Muscle layer of duodenum (tissue), 2 donors: Measurements from ENCODE around the gene ACER2.

Experiments used
- H3K27ac ChIP-seq: one replicate; pipeline ENCODE4 v1.7.0; 2013; ENCODE audit warnings: mild to moderate bottlenecking, low read length
- H3K27me3 ChIP-seq: one replicate; pipeline ENCODE4 v1.7.0; 2013; ENCODE audit warnings: low read depth, mild to moderate bottlenecking, control low read depth, low read length
- H3K36me3 ChIP-seq, 2 donors: one replicate each; pipeline ENCODE4 v1.7.0; 2013; ENCODE audit warnings: low read length in 2 of 2, control low read depth in 1 of 2, mild to moderate bottlenecking in 1 of 2; ENCODE audit not compliant: insufficient read depth in 2 of 2, control insufficient read depth in 1 of 2
- H3K4me1 ChIP-seq, 2 donors: one replicate each; pipeline ENCODE4 v1.7.0; 2013; ENCODE audit warnings: low read length in 2 of 2, mild to moderate bottlenecking in 2 of 2, control low read depth in 1 of 2, moderate library complexity in 1 of 2; ENCODE audit not compliant: insufficient read depth in 2 of 2, control insufficient read depth in 1 of 2
- H3K4me3 ChIP-seq, 2 donors: one replicate each; pipeline ENCODE4 v1.7.0; 2013; ENCODE audit warnings: low read length in 2 of 2, low read depth in 1 of 2, mild to moderate bottlenecking in 1 of 2
- H3K9me3 ChIP-seq, 2 donors: one replicate each; pipeline ENCODE4 v1.7.0; 2013; ENCODE audit warnings: low read length in 2 of 2, control low read depth in 1 of 2, mild to moderate bottlenecking in 1 of 2; ENCODE audit not compliant: control insufficient read depth in 1 of 2
- donor health status: healthy.

ACER2 gene

DNA sequence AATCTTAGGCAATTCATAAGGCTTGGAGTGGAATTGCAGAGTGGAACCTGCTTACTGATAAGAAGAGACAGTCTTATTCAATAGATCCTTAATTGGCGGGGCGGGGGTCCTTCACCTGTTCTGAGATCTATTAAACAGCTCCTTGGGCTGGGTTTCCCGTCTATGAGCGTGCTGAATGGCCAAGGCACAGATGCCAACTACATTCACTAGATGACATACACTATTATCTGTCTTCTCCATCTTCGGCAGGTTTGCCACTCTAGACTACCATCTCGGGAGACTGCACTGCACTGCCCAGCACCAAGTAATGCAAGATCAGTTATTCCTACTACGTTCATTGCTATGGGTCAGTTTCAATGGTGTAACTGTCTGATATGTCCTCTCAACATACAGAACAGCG lies 81.5 kb downstream of the ACER2 start:
- H3K27me3 ChIP-seq, result no peaks in the 10 kb centered on the region
- H3K27ac ChIP-seq, result no peak overlapping the region
- peaks cover 0 to 8% of the 10 kb centered on the region in 2 donors for H3K4me1 ChIP-seq
- H3K4me3 ChIP-seq, result no peak overlapping the region
- no peaks in the 10 kb centered on the region for H3K9me3 ChIP-seq
- H3K36me3 ChIP-seq, result no peaks in the 10 kb centered on the region

GRCh38 chr9:19490828-19491227 lies 82.0 kb downstream of the ACER2 start:
- peaks cover 0 to 8% of the 10 kb centered on the region in 2 donors for H3K4me1 ChIP-seq
- H3K9me3 ChIP-seq, result no peaks in the 10 kb centered on the region
- no peaks in the 10 kb centered on the region for H3K27me3 ChIP-seq
- no peak overlapping the region for H3K27ac ChIP-seq
- H3K4me3 ChIP-seq, result no peak overlapping the region
- H3K36me3 ChIP-seq, result no peaks in the 10 kb centered on the region

DNA sequence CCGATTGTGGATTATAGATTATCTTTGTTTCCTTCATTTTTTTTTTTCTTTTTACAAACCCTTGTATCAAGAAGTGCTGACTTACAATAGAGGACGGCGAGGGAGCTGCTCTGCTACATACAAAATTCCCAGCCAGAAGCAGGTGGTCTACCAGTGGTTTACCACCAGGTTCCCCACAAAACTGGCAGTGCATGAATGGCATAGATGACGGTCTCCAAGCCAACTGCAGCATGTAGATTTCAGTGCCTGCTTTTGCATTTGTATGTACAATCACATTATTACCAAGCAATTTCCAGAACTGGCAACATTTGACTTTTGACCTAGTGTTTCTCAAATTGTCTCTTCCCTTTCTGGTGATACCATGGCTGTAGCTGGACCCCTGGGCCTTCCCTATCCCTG lies 84.0 kb downstream of the ACER2 start:
- Histone ChIP-seq H3K27me3 (no peaks in the 10 kb centered on the region), H3K4me3 (no peak overlapping the region), H3K36me3 (no peaks in the 10 kb centered on the region), H3K4me1 (peaks cover 0 to 8% of the 10 kb centered on the region in 2 donors), H3K27ac (no peak overlapping the region), H3K9me3 (no peaks in the 10 kb centered on the region)

DNA sequence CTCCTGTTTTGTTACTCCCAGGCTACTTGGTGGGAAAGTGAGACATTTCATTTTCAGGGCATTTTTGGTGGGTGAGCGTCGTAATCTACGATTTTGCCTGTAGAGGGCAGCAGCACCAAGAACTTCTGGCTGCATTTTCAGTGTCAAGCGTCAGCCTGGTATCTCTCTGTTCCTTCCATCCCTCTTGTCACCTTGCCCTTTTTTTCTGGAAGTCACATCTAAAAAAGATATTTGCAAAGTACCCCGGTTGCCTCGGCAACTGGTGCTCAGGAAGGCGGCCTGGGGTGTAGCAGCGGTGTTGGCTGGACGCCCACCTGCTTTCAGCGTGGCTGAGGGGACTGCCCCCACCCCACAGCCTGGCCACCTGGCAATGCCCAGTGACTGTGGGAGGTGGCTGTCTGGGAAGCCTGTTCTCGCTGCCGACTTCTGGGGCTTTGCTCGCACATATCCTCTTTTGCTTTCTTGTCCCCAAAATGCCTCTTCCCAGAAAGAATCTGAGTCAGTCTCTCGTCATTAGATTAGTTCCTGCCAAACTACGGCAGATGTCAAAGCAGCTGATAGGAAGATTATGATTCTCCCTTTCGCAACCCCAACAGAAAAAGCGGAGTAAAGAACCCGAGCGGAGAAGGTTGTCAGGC lies 84.5 kb downstream of the ACER2 start:
- Histone ChIP-seq H3K36me3 (no peaks in the 10 kb centered on the region), H3K4me1 (peaks cover 0 to 8% of the 10 kb centered on the region in 2 donors), H3K9me3 (no peaks in the 10 kb centered on the region), H3K4me3 (peak overlapping the region; percentile 34 to 45), H3K27me3 (no peaks in the 10 kb centered on the region), H3K27ac (no peak overlapping the region)

- Histone ChIP-seq H3K9me3 (no peaks in the 10 kb centered on the region), H3K27me3 (no peaks in the 10 kb centered on the region), H3K36me3 (no peaks in the 10 kb centered on the region), H3K4me1 (peaks cover 0 to 8% of the 10 kb centered on the region in 2 donors), H3K27ac (no peak overlapping the region), H3K4me3 (no peak overlapping the region)
Observed at GRCh38 chr9:19493876-19494275, 85.1 kb downstream of the ACER2 start.

DNA sequence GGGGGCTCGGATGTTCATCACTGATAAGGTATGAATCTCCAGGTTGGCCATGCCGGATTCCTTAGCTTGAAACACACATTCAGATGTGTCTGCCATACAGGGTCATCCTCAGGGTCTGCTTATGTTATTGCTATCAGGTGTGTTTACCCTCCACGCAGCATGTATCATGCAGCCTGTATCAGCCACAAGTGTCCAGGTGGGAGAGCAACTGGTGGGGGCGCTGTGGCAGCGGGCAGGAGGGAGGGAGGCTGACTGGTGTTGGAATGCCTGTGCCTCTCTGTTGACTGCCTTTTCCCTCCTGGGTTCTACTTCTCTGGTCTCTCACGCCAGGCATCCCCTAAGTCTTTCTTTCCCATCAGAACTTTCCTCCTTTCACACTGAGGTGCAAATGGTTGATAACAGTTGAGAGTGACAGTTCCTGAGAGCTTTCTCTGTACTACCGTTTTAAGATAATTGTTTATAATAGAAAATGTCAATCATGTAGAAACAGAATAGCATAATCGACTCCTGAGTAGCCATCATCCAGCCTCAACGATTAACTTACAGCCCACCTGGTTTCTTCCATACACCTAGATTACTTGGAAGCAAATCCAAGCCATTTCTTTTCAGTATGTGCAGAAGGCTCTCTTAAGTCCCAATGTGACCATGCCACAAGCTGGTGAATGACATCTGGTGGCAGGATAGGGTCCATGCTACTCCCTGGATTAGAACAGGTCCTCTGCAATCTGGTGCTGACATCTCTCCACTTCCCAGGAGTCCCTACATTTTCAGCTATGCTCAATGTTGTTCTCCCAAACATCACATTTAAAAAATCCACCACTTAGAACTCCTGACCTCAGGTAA lies 86.6 kb downstream of the ACER2 start:
- Histone ChIP-seq H3K9me3 (no peaks in the 10 kb centered on the region), H3K27me3 (no peaks in the 10 kb centered on the region), H3K27ac (no peak overlapping the region), H3K36me3 (no peaks in the 10 kb centered on the region), H3K4me3 (no peak overlapping the region), H3K4me1 (peaks cover 0 to 8% of the 10 kb centered on the region in 2 donors)

GRCh38 chr9:19496321-19497050 lies 87.7 kb downstream of the ACER2 start:
- no peaks in the 10 kb centered on the region for H3K27me3 ChIP-seq
- H3K27ac ChIP-seq, result no peak overlapping the region
- H3K36me3 ChIP-seq, result no peaks in the 10 kb centered on the region
- peaks cover 0 to 8% of the 10 kb centered on the region in 2 donors for H3K4me1 ChIP-seq
- no peaks in the 10 kb centered on the region for H3K9me3 ChIP-seq
- H3K4me3 ChIP-seq, result no peak overlapping the region

DNA sequence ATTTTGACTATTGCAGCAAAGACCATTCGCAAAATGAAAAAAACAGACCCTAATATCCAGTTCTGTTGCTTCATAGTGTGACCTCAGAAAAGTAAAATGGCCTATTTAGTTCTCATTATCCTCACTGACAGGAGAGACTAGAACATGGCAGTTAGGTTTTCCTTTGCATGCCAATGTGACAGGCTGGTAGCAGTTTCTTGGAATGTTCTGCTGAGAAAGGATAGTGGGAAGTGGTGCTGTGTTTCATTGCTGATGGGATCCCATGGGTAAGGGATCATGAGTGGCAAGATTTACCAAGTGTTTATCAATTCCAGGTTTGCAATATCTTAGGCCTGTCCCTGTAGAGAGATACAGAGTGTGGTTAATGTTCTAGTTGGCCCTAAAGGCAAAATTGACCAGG lies 88.5 kb downstream of the ACER2 start:
- H3K36me3 ChIP-seq, result no peaks in the 10 kb centered on the region
- no peaks in the 10 kb centered on the region for H3K9me3 ChIP-seq
- no peaks in the 10 kb centered on the region for H3K27me3 ChIP-seq
- no peak overlapping the region for H3K27ac ChIP-seq
- peaks cover 0 to 8% of the 10 kb centered on the region in 2 donors for H3K4me1 ChIP-seq
- no peak overlapping the region for H3K4me3 ChIP-seq

DNA sequence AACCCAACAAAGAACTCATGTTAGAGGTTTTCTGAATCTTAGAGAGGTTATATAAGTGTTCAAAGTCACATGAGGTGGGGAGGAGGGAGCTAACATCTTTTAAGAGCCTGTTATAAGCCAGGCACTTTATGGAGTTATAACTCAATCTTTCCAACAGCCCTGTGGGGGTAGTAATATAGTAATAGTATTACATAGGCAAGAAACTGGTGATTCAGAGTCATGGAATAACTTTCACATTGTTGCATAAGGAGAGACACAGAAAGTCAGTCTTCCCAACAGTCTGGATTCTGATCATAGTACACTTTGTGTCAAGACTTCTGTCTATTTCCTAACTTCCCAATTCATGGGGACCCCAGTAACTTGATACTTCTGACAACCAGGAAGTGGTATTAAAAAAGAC lies 89.2 kb downstream of the ACER2 start:
- no peaks in the 10 kb centered on the region for H3K36me3 ChIP-seq
- no peaks in the 10 kb centered on the region for H3K9me3 ChIP-seq
- no peak overlapping the region for H3K4me3 ChIP-seq
- peaks cover 0 to 4% of the 10 kb centered on the region in 2 donors for H3K4me1 ChIP-seq
- H3K27me3 ChIP-seq, result no peaks in the 10 kb centered on the region
- no peak overlapping the region for H3K27ac ChIP-seq
